ENCODE results near the gene SPHK2. TPM values are rescaled to one million over a fixed set of nuclear protein-coding genes. Genes with fewer than 3 reads are reported as not detected.
"Not testable (repeated sequence)": the region's sequence is repeated elsewhere in the genome, so short reads cannot be mapped to it uniquely, and the experiment has no call there.

The SPHK2 gene
- total and polyA plus RNA-seq, 3 donors from 2014 or later, result 31.2 to 47.6 (median 43.1) TPM

GRCh38 chr19:48656840-48657474 is 37.7 kb downstream of the SPHK2 start:
- intact Hi-C loops (cut with DNase I; ENCODE audit: low total_unique reads), result no loop called here
- Histone ChIP-seq H3K4me3 (no peak overlapping the region), H3K9me3 (no peaks in the 10 kb centered on the region), H3K36me3 (ENCODE audit: low read depth, missing control alignments) (no peaks in the 10 kb centered on the region), H3K27me3 (no peaks in the 10 kb centered on the region), H3K4me1 (peaks cover 4% of the 10 kb centered on the region), H3K27ac (peak overlapping the region in 1 of 2 donors; percentile 23)
- DNase-seq, result no peak
- TF ChIP-seq POLR2A (IDR thresholded peaks at IDR 0.05), result no peak
- TF ChIP-seq, protein P1, sequence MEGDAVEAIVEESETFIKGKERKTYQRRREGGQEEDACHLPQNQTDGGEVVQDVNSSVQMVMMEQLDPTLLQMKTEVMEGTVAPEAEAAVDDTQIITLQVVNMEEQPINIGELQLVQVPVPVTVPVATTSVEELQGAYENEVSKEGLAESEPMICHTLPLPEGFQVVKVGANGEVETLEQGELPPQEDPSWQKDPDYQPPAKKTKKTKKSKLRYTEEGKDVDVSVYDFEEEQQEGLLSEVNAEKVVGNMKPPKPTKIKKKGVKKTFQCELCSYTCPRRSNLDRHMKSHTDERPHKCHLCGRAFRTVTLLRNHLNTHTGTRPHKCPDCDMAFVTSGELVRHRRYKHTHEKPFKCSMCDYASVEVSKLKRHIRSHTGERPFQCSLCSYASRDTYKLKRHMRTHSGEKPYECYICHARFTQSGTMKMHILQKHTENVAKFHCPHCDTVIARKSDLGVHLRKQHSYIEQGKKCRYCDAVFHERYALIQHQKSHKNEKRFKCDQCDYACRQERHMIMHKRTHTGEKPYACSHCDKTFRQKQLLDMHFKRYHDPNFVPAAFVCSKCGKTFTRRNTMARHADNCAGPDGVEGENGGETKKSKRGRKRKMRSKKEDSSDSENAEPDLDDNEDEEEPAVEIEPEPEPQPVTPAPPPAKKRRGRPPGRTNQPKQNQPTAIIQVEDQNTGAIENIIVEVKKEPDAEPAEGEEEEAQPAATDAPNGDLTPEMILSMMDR (IDR thresholded peaks at IDR 0.05), result no peak
- 43 to 46% methylated on average over 16 of the region's 16 CpGs for WGBS, 2 donors

GRCh38 chr19:48657828-48658227 is 38.5 kb downstream of the SPHK2 start:
- not testable (repeated sequence) for H3K9me3 ChIP-seq, H3K27ac ChIP-seq
- 91 to 96% methylated on average over 5 of the region's 5 CpGs for WGBS, 2 donors

DNA sequence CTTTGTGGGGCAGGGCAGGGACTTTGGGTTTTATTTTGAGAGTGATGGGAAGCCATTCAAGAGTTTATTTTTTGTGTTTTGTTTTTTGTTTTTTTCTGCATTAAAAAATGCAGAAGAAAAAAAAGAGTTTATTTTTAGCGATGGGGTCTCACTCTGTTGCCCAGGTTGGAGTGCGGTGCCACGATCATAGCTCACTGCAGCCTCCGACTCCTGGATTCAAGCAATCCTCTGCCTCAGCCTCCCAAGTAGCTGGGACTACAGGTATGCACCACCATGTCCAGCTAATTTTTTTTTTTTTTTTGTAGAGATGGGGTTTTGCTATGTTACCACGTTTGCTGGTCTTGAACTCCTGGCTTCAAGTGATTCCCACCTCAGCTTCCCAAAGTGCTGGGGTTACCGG is 39.2 kb downstream of the SPHK2 start:
- intact Hi-C loops (cut with DNase I; ENCODE audit: low total_unique reads), result no loop called here
- WGBS, 2 donors, result 88 to 98% methylated on average over 6 of the region's 6 CpGs
- H3K4me3 ChIP-seq, result no peak overlapping the region
- H3K27ac ChIP-seq, result no peak overlapping the region
- TF ChIP-seq POLR2A (IDR thresholded peaks at IDR 0.05), result no peak
- DNase-seq, result no peak
- no peaks in the 10 kb centered on the region for H3K27me3 ChIP-seq
- H3K36me3 ChIP-seq (ENCODE audit: low read depth, missing control alignments), result no peaks in the 10 kb centered on the region
- no peaks in the 10 kb centered on the region for H3K9me3 ChIP-seq
- H3K4me1 ChIP-seq, result peaks cover 4% of the 10 kb centered on the region

More at GRCh38 chr19:48657828-48658227, 38.5 kb downstream of the SPHK2 start:
- H3K27me3 ChIP-seq; DNase-seq; H3K4me1 ChIP-seq; intact Hi-C loops (cut with DNase I; ENCODE audit: low total_unique reads); H3K4me3 ChIP-seq; H3K36me3 ChIP-seq (ENCODE audit: low read depth, missing control alignments): not testable (repeated sequence)

GRCh38 chr19:48659768-48660167 is 40.5 kb downstream of the SPHK2 start:
- TF ChIP-seq POLR2A (IDR thresholded peaks at IDR 0.05), result no peak
- TF ChIP-seq, protein P1 (IDR thresholded peaks at IDR 0.05), result no peak
- H3K9me3 ChIP-seq, result no peaks in the 10 kb centered on the region
- H3K27ac ChIP-seq, result no peak overlapping the region
- intact Hi-C loops (cut with DNase I; ENCODE audit: low total_unique reads), result no loop called here
- H3K4me1 ChIP-seq, result peaks cover 4% of the 10 kb centered on the region
- H3K27me3 ChIP-seq, result no peaks in the 10 kb centered on the region
- H3K4me3 ChIP-seq, result no peak overlapping the region
- DNase-seq, result no peak
- no peaks in the 10 kb centered on the region for H3K36me3 ChIP-seq (ENCODE audit: low read depth, missing control alignments)
- 55 to 77% methylated on average over 2 to 5 of the region's 5 CpGs for WGBS, 2 donors

GRCh38 chr19:48660852-48661710 is 41.8 kb downstream of the SPHK2 start:
- H3K36me3 ChIP-seq (ENCODE audit: low read depth, missing control alignments), result no peaks in the 10 kb centered on the region
- peaks cover 4% of the 10 kb centered on the region for H3K4me1 ChIP-seq
- peak; percentile 92 for DNase-seq
- intact Hi-C loops (cut with DNase I; ENCODE audit: low total_unique reads), result no loop called here
- H3K27ac ChIP-seq, result peak overlapping the region; percentile 39 to 60
- H3K27me3 ChIP-seq, result no peaks in the 10 kb centered on the region
- TF ChIP-seq, protein P1 (IDR thresholded peaks at IDR 0.05), result no peak
- no peaks in the 10 kb centered on the region for H3K9me3 ChIP-seq
- peak overlapping the region; percentile 49 to 53 for H3K4me3 ChIP-seq
- WGBS, 2 donors, result 43 to 56% methylated on average over 28 to 35 of the region's 35 CpGs
